Measurements from ENCODE around the gene AASS.

The AASS gene

DNA sequence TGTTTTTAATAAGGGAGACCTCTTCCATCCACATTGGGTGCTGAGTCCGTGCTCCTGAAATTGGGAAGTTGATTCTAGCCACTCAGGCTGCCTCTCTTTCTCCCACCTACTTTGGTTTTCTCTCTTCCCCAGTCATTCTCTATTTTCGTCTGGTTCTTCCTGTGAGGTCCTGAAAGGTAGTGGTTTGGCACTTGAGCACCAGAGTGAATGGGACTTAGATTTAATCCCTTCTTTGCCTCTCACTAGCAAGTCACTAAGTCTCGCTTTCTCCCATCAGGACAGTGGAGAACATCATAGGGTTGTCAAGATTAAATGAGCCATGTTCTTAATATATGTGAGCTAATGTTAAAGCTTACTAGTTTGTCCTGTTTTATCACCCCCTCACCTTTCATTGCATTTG lies 4.0 kb upstream of the AASS start:
- Histone ChIP-seq H3K4me1 (ENCODE audit: insufficient read depth, poor library complexity, severe bottlenecking) (no peaks in the 10 kb centered on the region), H3K36me3 (ENCODE audit: low read depth) (no peaks in the 10 kb centered on the region), H3K27me3 (ENCODE audit: insufficient read depth, poor library complexity, severe bottlenecking) (no peaks in the 10 kb centered on the region), H3K9me3 (ENCODE audit: severe bottlenecking) (no peaks in the 10 kb centered on the region), H3K27ac (ENCODE audit: poor library complexity, severe bottlenecking) (no peak overlapping the region), H3K4me3 (ENCODE audit: severe bottlenecking) (no peak overlapping the region)
- ATAC-seq (ENCODE audit: low read depth) (no peak), DNase-seq (ENCODE audit: low spot score) (no peak)
- TF ChIP-seq CTCF (IDR thresholded peaks at IDR 0.05; ENCODE audit: poor library complexity, severe bottlenecking), result no peak

DNA sequence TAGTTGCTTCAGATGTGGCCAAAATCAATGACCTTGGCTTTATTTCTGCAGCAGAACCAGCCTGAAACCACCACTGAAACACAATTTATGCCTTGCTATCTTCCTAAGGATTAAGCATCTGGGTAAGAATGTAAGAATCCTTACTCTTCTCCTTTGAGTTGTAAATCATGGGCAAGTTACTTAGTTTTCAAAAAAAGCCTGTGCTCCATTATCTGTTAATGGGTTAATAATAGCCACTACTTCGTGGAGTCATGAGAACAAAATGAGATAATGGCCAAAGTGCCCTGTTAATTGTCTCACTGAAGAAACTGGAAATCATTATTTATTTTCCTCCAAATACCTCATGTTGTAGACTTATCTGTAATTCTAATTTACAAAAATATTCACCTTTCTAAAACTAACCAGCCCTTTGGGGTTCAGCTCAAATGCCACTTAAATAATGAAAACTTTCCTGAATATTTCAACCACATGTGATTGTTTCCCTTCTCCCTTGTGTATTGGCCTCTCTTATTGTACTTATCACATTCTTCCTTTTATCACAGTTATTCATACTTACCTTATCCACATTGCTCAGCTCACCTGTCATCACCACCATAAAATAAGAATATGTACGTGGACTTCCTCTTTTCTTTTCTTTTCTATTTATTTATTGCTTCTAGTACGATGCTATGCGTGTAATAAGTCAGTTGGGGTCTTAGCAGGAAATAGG lies 2.0 kb upstream of the AASS start:
- Histone ChIP-seq H3K4me1 (ENCODE audit: insufficient read depth, poor library complexity, severe bottlenecking) (peaks cover 7% of the 10 kb centered on the region), H3K36me3 (ENCODE audit: low read depth) (no peaks in the 10 kb centered on the region), H3K27me3 (ENCODE audit: insufficient read depth, poor library complexity, severe bottlenecking) (no peaks in the 10 kb centered on the region), H3K9me3 (ENCODE audit: severe bottlenecking) (no peaks in the 10 kb centered on the region), H3K4me3 (ENCODE audit: severe bottlenecking) (no peak overlapping the region), H3K27ac (ENCODE audit: poor library complexity, severe bottlenecking) (no peak overlapping the region)
- ATAC-seq (ENCODE audit: low read depth) (no peak), DNase-seq (ENCODE audit: low spot score) (no peak)
- no peak for TF ChIP-seq CTCF (IDR thresholded peaks at IDR 0.05; ENCODE audit: poor library complexity, severe bottlenecking)

DNA sequence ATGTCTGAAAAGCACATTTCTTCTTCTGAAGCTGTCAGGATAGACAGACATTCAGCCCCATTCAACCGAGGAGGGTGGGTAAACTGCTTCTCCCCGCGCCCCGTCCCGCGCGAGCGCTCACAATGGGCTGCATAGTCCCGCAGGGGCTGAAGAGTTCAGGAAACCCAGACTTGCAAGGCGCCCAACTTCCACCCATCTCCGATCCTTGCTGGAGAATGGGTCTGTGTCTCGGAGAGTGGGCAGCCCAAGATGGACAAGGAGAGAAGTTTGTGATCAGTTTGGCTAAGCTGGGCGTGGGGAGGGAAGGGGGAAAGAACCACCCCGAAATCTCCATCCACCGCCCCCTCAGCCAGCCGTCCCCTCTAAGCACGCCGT lies 686 bp downstream of the AASS start:
- H3K27me3 ChIP-seq (ENCODE audit: insufficient read depth, poor library complexity, severe bottlenecking), result no peaks in the 10 kb centered on the region
- DNase-seq (ENCODE audit: low spot score), result peak; percentile 51
- H3K4me3 ChIP-seq (ENCODE audit: severe bottlenecking), result peak overlapping the region; percentile 97
- no peak for TF ChIP-seq CTCF (IDR thresholded peaks at IDR 0.05; ENCODE audit: poor library complexity, severe bottlenecking)
- ATAC-seq (ENCODE audit: low read depth), result peak; percentile 39
- no peaks in the 10 kb centered on the region for H3K36me3 ChIP-seq (ENCODE audit: low read depth)
- no peak overlapping the region for H3K27ac ChIP-seq (ENCODE audit: poor library complexity, severe bottlenecking)
- peaks cover 15% of the 10 kb centered on the region for H3K4me1 ChIP-seq (ENCODE audit: insufficient read depth, poor library complexity, severe bottlenecking)
- no peaks in the 10 kb centered on the region for H3K9me3 ChIP-seq (ENCODE audit: severe bottlenecking)

- no peak overlapping the region for H3K27ac ChIP-seq (ENCODE audit: poor library complexity, severe bottlenecking)
- no peaks in the 10 kb centered on the region for H3K27me3 ChIP-seq (ENCODE audit: insufficient read depth, poor library complexity, severe bottlenecking)
- no peak for ATAC-seq (ENCODE audit: low read depth)
Observed at GRCh38 chr7:122140918-122141317, 3.1 kb downstream of the AASS start.

More at GRCh38 chr7:122140918-122141317, 3.1 kb downstream of the AASS start:
- no peak for TF ChIP-seq CTCF (IDR thresholded peaks at IDR 0.05; ENCODE audit: poor library complexity, severe bottlenecking)
- no peaks in the 10 kb centered on the region for H3K9me3 ChIP-seq (ENCODE audit: severe bottlenecking)
- H3K4me3 ChIP-seq (ENCODE audit: severe bottlenecking), result no peak overlapping the region
- peaks cover 19% of the 10 kb centered on the region for H3K4me1 ChIP-seq (ENCODE audit: insufficient read depth, poor library complexity, severe bottlenecking)
- no peaks in the 10 kb centered on the region for H3K36me3 ChIP-seq (ENCODE audit: low read depth)
- DNase-seq (ENCODE audit: low spot score), result no peak

Measured in RWPE2 (cell line).